ENCODE data around the gene EFHD2.

Gene EFHD2

DNA sequence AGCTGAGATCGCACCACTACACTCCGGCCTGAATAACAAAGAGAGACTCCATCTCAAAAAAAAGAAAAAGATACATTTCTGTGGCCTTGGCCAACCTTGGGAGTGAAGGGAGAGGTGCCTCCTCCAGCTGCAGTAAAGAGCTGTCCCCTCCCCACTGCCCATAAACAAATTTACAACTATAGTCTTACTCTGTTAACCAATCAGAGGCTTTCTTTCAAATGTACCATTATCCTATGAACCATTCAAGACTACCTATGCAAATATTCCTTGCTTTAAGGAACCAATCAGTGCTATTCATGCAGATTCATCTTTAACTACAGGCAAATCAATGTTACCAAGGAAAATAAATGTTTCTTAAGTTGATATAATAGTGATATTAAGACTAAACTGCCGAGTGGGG, 67.2 kb downstream of the EFHD2 start:
- DNase-seq (ENCODE audit: low read depth) = no peak

DNA sequence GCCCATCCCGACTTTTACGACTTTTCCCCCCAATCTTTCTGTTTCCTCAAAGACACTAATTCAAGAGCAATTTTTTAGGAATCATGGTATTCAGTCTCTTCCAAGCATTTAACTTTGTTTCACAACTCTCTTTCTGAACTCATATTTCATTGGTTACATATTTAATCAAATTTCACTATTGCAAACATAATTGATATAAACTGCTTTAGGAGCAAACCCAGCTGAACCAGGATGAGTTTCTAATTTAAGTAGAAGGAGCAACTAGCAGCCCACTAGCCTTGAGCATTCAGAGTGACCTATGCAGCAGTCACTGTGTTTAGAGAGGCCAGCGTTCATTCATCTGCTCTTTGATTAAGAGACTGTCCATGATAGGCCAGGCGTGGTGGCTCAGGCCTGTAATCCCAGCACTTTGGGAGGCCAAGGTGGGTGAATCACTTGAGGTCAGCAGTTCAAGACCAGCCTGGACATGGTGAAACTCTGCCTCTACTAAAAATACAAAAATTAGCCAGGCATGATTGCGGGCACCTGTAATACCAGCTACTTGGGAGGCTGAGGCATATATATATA, 68.0 kb downstream of the EFHD2 start:
- no peak for DNase-seq (ENCODE audit: low read depth)

All from stimulated activated CD8-positive, alpha-beta memory T cell treated with anti-CD3 and anti-CD28 coated beads, Interleukin-15, amount 100 ng/mL, for 24 hours (primary cell).